GM18502 (cell line): Measurements from ENCODE around the gene SIDT1.

Experiments
- ATAC-seq: cut with Tn5 transposase; IDR thresholded peaks from one replicate; pipeline ENCODE4 v1.9.1; 2021; ENCODE audit warnings: mild to moderate bottlenecking; ENCODE audit not compliant: unreplicated experiment, poor library complexity

The SIDT1 gene

GRCh38 chr3:113668015-113668414 is 135.7 kb downstream of the SIDT1 start:
- ATAC-seq, result no peak

GRCh38 chr3:113673593-113673992 is 141.2 kb downstream of the SIDT1 start:
- ATAC-seq, result no peak

GRCh38 chr3:113676261-113676660 is 143.9 kb downstream of the SIDT1 start:
- no peak for ATAC-seq

GRCh38 chr3:113677737-113678136 is 145.4 kb downstream of the SIDT1 start:
- ATAC-seq, result no peak

- ATAC-seq, result no peak
These were observed 146.4 kb downstream of the SIDT1 start for GRCh38 chr3:113678773-113679172.
